HCT116 (cell line): ENCODE data around the gene PDE4D. TPM values are rescaled to one million over a fixed set of nuclear protein-coding genes. Genes with fewer than 3 reads are reported as not detected.

Source experiments
- ATAC-seq: fragments of 200-7000 bp; cut with Tn5 transposase; 2 replicates; pipeline ENCODE4 v1.9.1; 2020; ENCODE audit warnings: mild to moderate bottlenecking, moderate library complexity
- BruUV-seq: library from RNA; stranded (reverse); fragments of 400-500 nt; replicated peaks from 2 replicates; lab custom pipeline; 2021; lab: Mats Ljungman, UMichigan
- CTCF ChIA-PET: fragments of 300-600 bp; sonication (Branson Sonifier 250); formaldehyde crosslinking; loops from one replicate; lab custom pipeline; 2021; ENCODE audit warnings: antibody characterized with exemption; lab: Charles Lee
- POLR2A ChIA-PET: fragments of 300-600, 350-600 bp; sonication (Branson Sonifier 250); formaldehyde crosslinking; loops from one replicate; lab custom pipeline; 2021; ENCODE audit warnings: antibody characterized with exemption; lab: Charles Lee
- RAD21 ChIA-PET, 2 experiments: fragments of 300-600 bp; sonication (Branson Sonifier 250); formaldehyde crosslinking; loops; one replicate each; lab custom pipeline; 2023; ENCODE audit warnings: low total read pairs in 2 of 2; ENCODE audit not compliant: uncharacterized antibody in 2 of 2, unreplicated experiment in 2 of 2, low non-redundant PET in 1 of 2; lab: Charles Lee
- DNase-seq: peaks from one replicate; pipeline ENCODE4 v3.0.0-alpha.2; 2010; ENCODE audit warnings: low read depth, low spot score
- H2AFZ ChIP-seq: fragments of 200-600 bp; shearing (Covaris generic), sonication (generic); 2 replicates; pipeline ENCODE4 v1.6.1; 2017; ENCODE audit warnings: low read depth, mixed run types, mixed read lengths, antibody characterized with exemption, low read length; ENCODE audit not compliant: poor library complexity, severe bottlenecking
- H3K27ac ChIP-seq: 2 replicates; pipeline ENCODE4 v1.5.1; 2012; ENCODE audit warnings: low read depth, low read length
- H3K27me3 ChIP-seq: fragments of 200-600 bp; sonication (generic); 2 replicates; pipeline ENCODE4 v1.6.1; 2016; ENCODE audit warnings: mixed run types, low read length, mixed read lengths; ENCODE audit not compliant: insufficient read depth
- H3K36me3 ChIP-seq, 2 experiments: fragments of 200-500 bp in 1 of 2; fragments of 200-600 bp in 1 of 2; sonication (Bioruptor generic) in 1 of 2; sonication (generic) in 1 of 2; 2 replicates each; pipeline versions ENCODE4 v1.5.1 to v1.6.1; 2014 to 2016; ENCODE audit warnings: low read length in 2 of 2, inconsistent platforms in 1 of 2, mixed read lengths in 1 of 2, mixed run types in 1 of 2; ENCODE audit not compliant: insufficient read depth in 2 of 2, control insufficient read depth in 1 of 2
- H3K4me1 ChIP-seq, 2 experiments: fragments of 200-600 bp in 1 of 2; sonication (generic) in 1 of 2; 2 replicates each; pipeline versions ENCODE4 v1.5.1 to v1.6.1; 2012 to 2017; ENCODE audit warnings: low read length in 2 of 2, inconsistent platforms in 1 of 2, mild to moderate bottlenecking in 1 of 2, mixed read lengths in 1 of 2, mixed run types in 1 of 2, moderate library complexity in 1 of 2; ENCODE audit not compliant: insufficient read depth in 2 of 2, control insufficient read depth in 1 of 2
- H3K4me2 ChIP-seq: fragments of 200-600 bp; sonication (generic); 2 replicates; pipeline ENCODE4 v1.6.1; 2017; ENCODE audit warnings: mixed run types, low read length, mixed read lengths
- H3K4me3 ChIP-seq, 2 experiments: fragments of 200-600 bp in 1 of 2; sonication (generic) in 1 of 2; replicated peaks in 1 of 2; 2 replicates each; pipeline ENCODE4 v1.5.1; 2011 to 2016; ENCODE audit warnings: low read length in 2 of 2, control low read depth in 1 of 2, low read depth in 1 of 2, mild to moderate bottlenecking in 1 of 2, mixed read lengths in 1 of 2, mixed run types in 1 of 2
- H3K79me2 ChIP-seq: fragments of 200-600 bp; sonication (generic); 2 replicates; pipeline ENCODE4 v1.6.1; 2017; ENCODE audit warnings: mild to moderate bottlenecking, mixed run types, low read length, moderate library complexity, mixed read lengths; ENCODE audit not compliant: insufficient read depth
- H3K9ac ChIP-seq: fragments of 200-600 bp; sonication (generic); 2 replicates; pipeline ENCODE4 v1.6.1; 2016; ENCODE audit warnings: low read length, mixed read lengths
- H3K9me2 ChIP-seq: fragments of 200-600 bp; sonication (generic), shearing (Covaris generic); 2 replicates; pipeline ENCODE4 v1.6.1; 2017; ENCODE audit warnings: mixed run types, mild to moderate bottlenecking, moderate library complexity; ENCODE audit not compliant: insufficient read depth
- H3K9me3 ChIP-seq, 2 experiments: fragments of 200-500 bp in 1 of 2; fragments of 200-600 bp in 1 of 2; sonication (Bioruptor generic) in 1 of 2; sonication (generic) in 1 of 2; 2 replicates each; pipeline ENCODE4 v1.6.1; 2014 to 2017; ENCODE audit warnings: low read length in 2 of 2, mixed read lengths in 2 of 2, inconsistent platforms in 1 of 2, low read depth in 1 of 2, mild to moderate bottlenecking in 1 of 2, mixed run types in 1 of 2, moderate library complexity in 1 of 2; ENCODE audit not compliant: control insufficient read depth in 1 of 2, insufficient read depth in 1 of 2
- H4K20me1 ChIP-seq: fragments of 200-600 bp; sonication (generic), shearing (Covaris generic); 2 replicates; pipeline ENCODE4 v1.6.1; 2017; ENCODE audit warnings: mixed run types, mild to moderate bottlenecking, moderate library complexity; ENCODE audit not compliant: insufficient read depth
- ATF3 ChIP-seq: IDR thresholded peaks from 2 replicates; pipeline ENCODE4 v1.6.1; 2012
- CBX3 ChIP-seq: IDR thresholded peaks from 2 replicates; pipeline ENCODE4 v1.6.1; 2012; ENCODE audit warnings: low read depth
- CEBPB ChIP-seq: IDR thresholded peaks from 2 replicates; pipeline ENCODE4 v1.6.1; 2012; ENCODE audit warnings: low read depth
- EGR1 ChIP-seq: IDR thresholded peaks from 2 replicates; pipeline ENCODE4 v1.6.1; 2012; ENCODE audit warnings: low read depth
- ELF1 ChIP-seq: IDR thresholded peaks from 2 replicates; pipeline ENCODE4 v1.6.1; 2012; ENCODE audit warnings: low read depth, borderline replicate concordance
- EZH2 ChIP-seq: fragments of 200-600 bp; sonication (generic); IDR thresholded peaks from 2 replicates; pipeline ENCODE4 v1.6.1; 2017; ENCODE audit warnings: antibody characterized with exemption, mixed run types
- MAX ChIP-seq: IDR thresholded peaks from 2 replicates; pipeline ENCODE4 v1.6.1; 2012
- SP1 ChIP-seq: IDR thresholded peaks from 2 replicates; pipeline ENCODE4 v1.6.1; 2012; ENCODE audit warnings: low read depth
- YY1 ChIP-seq: IDR thresholded peaks from 2 replicates; pipeline ENCODE4 v1.6.1; 2011; ENCODE audit warnings: low read length, low read depth, moderate library complexity, mild to moderate bottlenecking; ENCODE audit not compliant: insufficient replicate concordance; ENCODE audit errors: extremely low read depth
- ZBTB33 ChIP-seq: IDR thresholded peaks from 2 replicates; pipeline ENCODE4 v1.6.1; 2011; ENCODE audit warnings: mild to moderate bottlenecking, low read length, moderate library complexity; ENCODE audit not compliant: insufficient replicate concordance; ENCODE audit errors: extremely low read depth
- intact Hi-C: fragments of 100-400 bp; cut with micrococcal nuclease; formaldehyde crosslinking; loops from 2 replicates; pipeline ENCODE4 v1.10.0; 2022
- total RNA-seq: library from RNA; stranded (reverse); gene quantifications from one replicate; pipeline ENCODE4 v1.2.1, GENCODE V29; 2021; ENCODE audit not compliant: unreplicated experiment

PDE4D gene
- total RNA-seq, 1 experiment from 2014 or later: 1.1 TPM

- H3K27ac ChIP-seq: no peak overlapping the region
- TF ChIP-seq ELF1 (no peak), CEBPB (no peak), EZH2 (no peak)
- ChIA-PET POLR2A (no interaction called here), RAD21 (no interaction called here), CTCF (no interaction called here)
- H3K4me3 ChIP-seq: no peak overlapping the region
- ATAC-seq (no peak), DNase-seq (no peak)
- H4K20me1 ChIP-seq: no peaks in the 10 kb centered on the region
- no peak overlapping the region for H3K9ac ChIP-seq
- H3K36me3 ChIP-seq: no peaks in the 10 kb centered on the region
- intact Hi-C loops: no loop called here
- no peak overlapping the region for H3K4me2 ChIP-seq
- no peaks in the 10 kb centered on the region for H3K27me3 ChIP-seq
- BruUV-seq: no TSS peak
- H3K9me3 ChIP-seq: no peaks in the 10 kb centered on the region
- H2AFZ ChIP-seq: no peak overlapping the region
- H3K79me2 ChIP-seq: no peaks in the 10 kb centered on the region
- H3K9me2 ChIP-seq: no peaks in the 10 kb centered on the region
- H3K4me1 ChIP-seq: no peaks in the 10 kb centered on the region
Observed at GRCh38 chr5:59119480-59119879, 774.0 kb downstream of the PDE4D start.

- Histone ChIP-seq H3K27me3 (no peaks in the 10 kb centered on the region), H4K20me1 (no peaks in the 10 kb centered on the region), H3K79me2 (no peaks in the 10 kb centered on the region), H3K4me2 (no peak overlapping the region), H3K9me2 (no peaks in the 10 kb centered on the region), H3K27ac (no peak overlapping the region), H3K9ac (no peak overlapping the region), H3K4me3 (no peak overlapping the region), H3K4me1 (no peaks in the 10 kb centered on the region), H3K36me3 (no peaks in the 10 kb centered on the region), H3K9me3 (no peaks in the 10 kb centered on the region), H2AFZ (no peak overlapping the region)
- CTCF ChIA-PET: no interaction called here
- intact Hi-C loops: no loop called here
- RAD21 ChIA-PET: no interaction called here
- POLR2A ChIA-PET: no interaction called here
- BruUV-seq: no TSS peak
- no peak for DNase-seq
- TF ChIP-seq EZH2: no peak
- no peak for TF ChIP-seq YY1
- no peak for TF ChIP-seq SP1
- no peak for TF ChIP-seq CBX3
- TF ChIP-seq ATF3: no peak
- no peak for TF ChIP-seq ZBTB33
- no peak for TF ChIP-seq EGR1
- no peak for TF ChIP-seq MAX
- no peak for ATAC-seq
Observed at GRCh38 chr5:59117320-59117719, 776.2 kb downstream of the PDE4D start.
